GM10248 (cell line): ENCODE measurements around the gene CENPE.

Source experiments
- CTCF ChIA-PET: fragments of 300-600 bp; sonication (Branson Sonifier 250); formaldehyde crosslinking; extraction: SDS; loops from one replicate; lab custom pipeline; 2021; ENCODE audit warnings: antibody characterized with exemption; lab: Yijun Ruan, JAX
- POLR2A ChIA-PET: fragments of 350-650 bp; sonication (Branson Sonifier 250); formaldehyde crosslinking; extraction: SDS; loops from one replicate; lab custom pipeline; 2020; ENCODE audit warnings: antibody characterized with exemption; lab: Yijun Ruan, JAX
- DNase-seq: peaks from one replicate; pipeline ENCODE4 v3.0.0; 2012; ENCODE audit errors: extremely low spot score
- CTCF ChIP-seq: IDR thresholded peaks from 2 replicates; pipeline ENCODE4 v1.5.1; 2012; ENCODE audit warnings: mild to moderate bottlenecking, low read depth; ENCODE audit errors: extremely low read depth, missing control alignments, control extremely low read depth

CENPE gene

GRCh38 chr4:103089481-103089880 lies 108.7 kb downstream of the CENPE start:
- ChIA-PET POLR2A (no interaction called here), CTCF (interaction anchor here (0.5 to 8.4 kb wide), 4 partner anchors 11 to 463 kb away, joined by 3 to 128 read pairs (median 58); partner anchors contain the start of genes BDH2 and SLC9B2)
- no peak for TF ChIP-seq CTCF
- no peak for DNase-seq

- CTCF ChIA-PET: no interaction called here
Measured at GRCh38 chr4:103086551-103086950, 111.6 kb downstream of the CENPE start.

GRCh38 chr4:103085555-103086196 lies 112.5 kb downstream of the CENPE start:
- DNase-seq: no peak
- ChIA-PET CTCF (no interaction called here), POLR2A (no interaction called here)
- TF ChIP-seq CTCF: no peak

More at GRCh38 chr4:103086551-103086950, 111.6 kb downstream of the CENPE start:
- DNase-seq: no peak
- POLR2A ChIA-PET: no interaction called here
- no peak for TF ChIP-seq CTCF

- TF ChIP-seq CTCF: no peak
- ChIA-PET POLR2A (no interaction called here), CTCF (interaction anchor here (0.8 to 10.4 kb wide), 10 partner anchors 8 to 61 kb away, joined by 3 to 128 read pairs (median 4); partner anchors contain the start of gene BDH2)
- no peak for DNase-seq
Measured at GRCh38 chr4:103079621-103080020, 118.5 kb downstream of the CENPE start.

- TF ChIP-seq CTCF: no peak
- CTCF ChIA-PET: interaction anchor here (0.7 to 10.4 kb wide), 4 partner anchors 15 to 456 kb away, joined by 3 to 128 read pairs (median 5); no protein-coding TSS in a partner anchor
- DNase-seq: peak; percentile 16
- POLR2A ChIA-PET: no interaction called here
Measured at GRCh38 chr4:103076747-103077347, 121.3 kb downstream of the CENPE start, which contains the start of gene SLC9B2. TSS of gene SLC9B2 (minus strand) at chr4:103076761. CDS start at chr4:103067550, 9,211 bp downstream.

GRCh38 chr4:103075894-103076746 lies 122.0 kb downstream of the CENPE start:
- DNase-seq: peak; percentile 70
- TF ChIP-seq CTCF: no peak
- ChIA-PET CTCF (interaction anchor here (0.7 to 10.4 kb wide), 7 partner anchors 8 to 456 kb away, joined by 3 to 128 read pairs (median 4); no protein-coding TSS in a partner anchor), POLR2A (no interaction called here)
